Measurements from ENCODE around the gene VRK3.

VRK3 gene

GRCh38 chr19:50030937-50031336, 5.8 kb upstream of the VRK3 start:
- DNase-seq (ENCODE audit: low spot score) = no peak
- FAIRE-seq = no peak

- FAIRE-seq = no peak
- DNase-seq (ENCODE audit: low spot score) = no peak
Measured at GRCh38 chr19:50030225-50030624, 5.1 kb upstream of the VRK3 start.

GRCh38 chr19:50026550-50026906, 1.4 kb upstream of the VRK3 start:
- FAIRE-seq = no peak
- DNase-seq (ENCODE audit: low spot score) = no peak

- no peak for FAIRE-seq
- DNase-seq (ENCODE audit: low spot score) = peak; percentile 91
Measured at GRCh38 chr19:50025794-50026549, 800 bp upstream of the VRK3 start, which contains the start of gene ZNF473. Gene ZNF473, plus strand, starts transcription at chr19:50026005. Its CDS starts 5,078 bp downstream, at chr19:50031083.

- FAIRE-seq (no peak), DNase-seq (ENCODE audit: low spot score) (peak; percentile 30)
Measured at GRCh38 chr19:50024719-50025021, 502 bp downstream of the VRK3 start.

GRCh38 chr19:50022823-50023222, 2.3 kb downstream of the VRK3 start:
- FAIRE-seq (no peak), DNase-seq (ENCODE audit: low spot score) (no peak)

- FAIRE-seq (no peak), DNase-seq (ENCODE audit: low spot score) (no peak)
Measured at GRCh38 chr19:50020481-50020880, 4.7 kb downstream of the VRK3 start.

GRCh38 chr19:50016225-50016807, 8.9 kb downstream of the VRK3 start:
- FAIRE-seq = no peak
- no peak for DNase-seq (ENCODE audit: low spot score)

GRCh38 chr19:50008532-50008931, 16.6 kb downstream of the VRK3 start:
- FAIRE-seq = no peak
- peak; percentile 11 for DNase-seq (ENCODE audit: low spot score)

GRCh38 chr19:50007947-50008346, 17.2 kb downstream of the VRK3 start:
- no peak for DNase-seq (ENCODE audit: low spot score)
- FAIRE-seq = no peak

- no peak for DNase-seq (ENCODE audit: low spot score)
- FAIRE-seq = no peak
Measured at GRCh38 chr19:50007170-50007569, 18.0 kb downstream of the VRK3 start.

- FAIRE-seq = no peak
- no peak for DNase-seq (ENCODE audit: low spot score)
Measured at GRCh38 chr19:50005428-50005827, 19.7 kb downstream of the VRK3 start.

- FAIRE-seq (peak; percentile 84), DNase-seq (ENCODE audit: low spot score) (peak; percentile 95)
Measured at GRCh38 chr19:50003810-50004419, 21.3 kb downstream of the VRK3 start.

- FAIRE-seq (peak; percentile 59), DNase-seq (ENCODE audit: low spot score) (no peak)
Measured at GRCh38 chr19:50003254-50003788, 21.9 kb downstream of the VRK3 start.

- DNase-seq (ENCODE audit: low spot score) (no peak), FAIRE-seq (no peak)
Measured at GRCh38 chr19:50002386-50002960, 22.7 kb downstream of the VRK3 start.

- FAIRE-seq (no peak), DNase-seq (ENCODE audit: low spot score) (no peak)
Measured at GRCh38 chr19:50001775-50002174, 23.4 kb downstream of the VRK3 start.

- DNase-seq (ENCODE audit: low spot score) (no peak), FAIRE-seq (no peak)
Measured at GRCh38 chr19:50000841-50001557, 24.2 kb downstream of the VRK3 start.

- DNase-seq (ENCODE audit: low spot score) = no peak
- FAIRE-seq = no peak
Measured at GRCh38 chr19:50000038-50000840, 24.9 kb downstream of the VRK3 start.

GRCh38 chr19:49999371-50000010, 25.7 kb downstream of the VRK3 start:
- FAIRE-seq (no peak), DNase-seq (ENCODE audit: low spot score) (no peak)

GRCh38 chr19:49997709-49998108, 27.5 kb downstream of the VRK3 start:
- FAIRE-seq = peak; percentile 53
- peak; percentile 69 for DNase-seq (ENCODE audit: low spot score)
